HG02588 (cell line): Measurements from ENCODE around the gene EIF4EBP3.
A peak's percentile ranks its signal among the peaks of the same experiment; 100 is the strongest.

Source experiments
- ATAC-seq: cut with Tn5 transposase; IDR thresholded peaks from one replicate; pipeline ENCODE4 v1.9.1; 2021; ENCODE audit warnings: mild to moderate bottlenecking, moderate library complexity; ENCODE audit not compliant: unreplicated experiment

Gene EIF4EBP3

DNA sequence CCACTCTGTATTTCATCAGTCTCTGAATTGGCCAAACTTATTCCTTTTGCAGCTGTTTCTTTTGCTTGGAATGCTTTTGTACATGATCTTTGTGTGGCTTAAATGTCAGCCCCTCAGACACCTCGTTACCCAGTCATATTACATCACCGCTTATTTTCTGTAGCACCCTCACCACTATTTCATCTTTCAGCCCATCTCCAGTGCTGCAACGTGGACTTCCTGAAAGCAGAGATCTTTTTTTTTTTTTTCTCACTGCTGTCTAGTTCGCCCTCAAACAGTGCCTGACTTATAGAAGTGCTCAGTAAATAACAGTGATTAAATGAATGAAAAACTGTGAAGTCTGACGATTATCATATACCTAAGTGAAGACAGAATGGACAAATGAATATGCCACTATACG lies 9.0 kb downstream of the EIF4EBP3 start:
- ATAC-seq, result no peak

DNA sequence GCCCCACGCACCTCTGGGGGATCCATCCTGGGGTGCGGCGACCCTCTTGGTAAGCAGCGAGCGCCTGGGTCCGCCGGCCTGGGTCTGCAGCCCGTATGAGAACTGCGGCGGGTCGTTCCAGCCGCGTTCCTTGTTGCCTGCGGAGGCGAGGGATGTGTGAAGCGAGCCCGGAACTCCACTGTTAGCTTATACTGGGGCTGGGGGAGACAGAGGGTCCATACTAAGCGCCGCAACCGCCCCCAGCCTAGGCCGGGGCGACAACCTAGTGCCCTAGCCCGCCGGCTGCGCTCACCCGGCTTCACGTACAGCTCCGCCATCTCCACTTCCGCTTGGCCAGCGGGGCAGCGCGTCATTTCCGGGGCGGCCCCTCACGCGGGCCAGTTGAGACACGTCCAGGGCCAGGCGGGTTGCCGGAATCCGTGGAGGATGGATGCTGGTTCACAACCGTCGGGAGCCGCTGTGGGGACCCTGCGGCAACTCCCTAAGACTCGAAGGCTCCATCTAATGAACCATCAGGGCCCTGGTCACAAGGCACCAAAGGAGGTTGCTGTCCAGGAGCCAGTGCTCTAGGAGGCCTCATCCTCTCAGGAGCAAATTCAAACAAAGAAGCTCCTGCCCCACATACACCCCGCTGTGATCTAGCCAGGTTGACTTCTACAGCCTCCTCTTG lies 9.8 kb downstream of the EIF4EBP3 start, which contains the start of gene SRA1:
TSS of gene SRA1 (minus strand) at position 338 of the 670 bp plus-strand sequence. CDS start at position 317, 21 bp downstream.
- ATAC-seq, result peak; percentile 94

DNA sequence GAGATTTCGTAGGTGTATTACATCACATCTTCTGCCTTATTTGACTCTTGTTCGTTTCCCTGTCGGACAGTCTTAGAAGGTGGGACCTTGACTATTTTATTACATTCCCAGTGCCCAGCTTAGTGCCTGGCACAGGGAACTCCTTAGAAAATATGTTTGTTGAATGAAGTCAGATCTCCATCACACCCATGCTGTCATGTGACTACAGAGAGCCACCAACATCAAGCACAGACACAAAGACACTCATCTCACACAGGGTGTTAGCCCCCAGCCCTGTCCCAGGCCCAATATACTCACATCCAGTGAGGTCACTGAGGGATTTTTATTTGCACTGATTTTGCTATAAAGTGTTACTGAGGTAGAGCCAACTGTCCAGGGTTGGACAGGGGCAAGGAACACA lies 10.5 kb downstream of the EIF4EBP3 start:
- no peak for ATAC-seq

DNA sequence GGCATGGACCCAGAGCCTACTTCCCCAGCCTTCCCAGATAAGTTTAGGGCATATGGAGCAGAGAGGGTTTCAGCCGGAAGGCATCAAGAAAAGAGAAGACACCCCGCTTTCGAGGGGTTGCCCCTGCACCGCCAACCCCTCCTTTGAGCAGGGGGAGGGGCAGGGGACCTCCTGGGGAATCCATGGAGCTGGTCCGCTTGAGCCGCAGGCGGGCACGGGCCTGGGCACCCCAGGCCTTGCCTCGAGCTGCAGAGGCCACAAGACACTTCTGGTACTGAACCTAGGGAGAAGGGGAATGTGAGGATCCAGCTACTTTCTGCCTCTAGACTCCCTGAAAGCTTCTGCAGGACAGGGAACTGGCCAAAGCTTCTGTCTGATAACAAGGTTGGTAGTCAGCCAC lies 11.1 kb downstream of the EIF4EBP3 start:
- ATAC-seq, result no peak

DNA sequence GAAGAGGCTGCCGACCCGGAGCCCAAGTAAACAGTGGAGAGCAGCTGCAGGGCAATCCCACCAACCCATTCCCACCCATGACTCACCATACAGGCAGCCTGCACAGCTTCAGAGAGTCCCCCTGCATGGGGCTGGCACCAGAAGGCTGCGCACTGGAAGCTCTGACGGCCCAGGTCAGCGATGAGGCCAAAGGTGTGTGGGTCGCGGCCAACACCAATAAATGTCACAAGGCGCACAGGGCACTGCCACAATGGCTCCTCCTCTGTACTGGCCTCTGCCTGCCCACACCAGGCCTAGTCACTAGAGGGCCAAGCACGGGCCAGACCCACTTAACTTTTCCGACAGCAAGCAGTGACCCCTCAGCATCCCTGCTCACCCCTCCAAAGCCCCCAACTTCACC lies 12.8 kb downstream of the EIF4EBP3 start:
- no peak for ATAC-seq

DNA sequence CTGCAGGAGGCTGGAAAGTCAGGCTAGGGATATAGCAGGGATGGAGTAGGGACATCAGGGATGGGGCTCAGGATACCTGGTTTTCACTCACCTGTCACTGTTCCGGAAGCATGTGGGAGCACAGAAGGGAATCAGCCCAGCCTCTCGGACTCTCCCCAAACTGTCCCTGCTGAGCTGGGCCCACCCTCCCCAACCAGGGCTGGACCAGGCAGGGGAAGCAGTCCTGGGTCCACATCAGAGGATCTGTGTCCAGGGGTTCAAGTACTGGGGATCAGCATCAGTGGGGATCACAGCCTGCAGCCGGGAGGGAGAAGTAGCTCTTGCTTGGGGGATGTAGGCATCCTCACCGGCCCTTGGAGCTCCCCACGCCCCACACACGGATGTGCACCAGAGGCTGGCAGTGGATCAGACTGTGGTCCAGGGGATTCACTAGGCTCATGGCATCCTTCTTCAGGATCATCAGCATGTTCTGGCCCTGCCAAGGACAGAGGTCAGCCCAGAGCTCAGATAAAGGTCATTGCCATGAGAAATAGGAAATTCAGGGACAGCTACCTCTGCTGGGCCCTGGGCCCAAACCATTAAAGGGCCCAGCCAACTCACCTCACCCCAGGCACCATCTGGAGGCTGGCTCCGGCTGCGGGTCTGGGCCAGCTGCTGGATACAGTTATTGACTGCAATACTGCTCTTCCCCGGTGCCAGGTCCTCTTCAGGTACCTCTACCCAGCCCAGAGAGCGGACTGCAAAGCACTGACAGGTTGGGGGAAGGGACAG lies 14.5 kb downstream of the EIF4EBP3 start:
- ATAC-seq, result no peak

DNA sequence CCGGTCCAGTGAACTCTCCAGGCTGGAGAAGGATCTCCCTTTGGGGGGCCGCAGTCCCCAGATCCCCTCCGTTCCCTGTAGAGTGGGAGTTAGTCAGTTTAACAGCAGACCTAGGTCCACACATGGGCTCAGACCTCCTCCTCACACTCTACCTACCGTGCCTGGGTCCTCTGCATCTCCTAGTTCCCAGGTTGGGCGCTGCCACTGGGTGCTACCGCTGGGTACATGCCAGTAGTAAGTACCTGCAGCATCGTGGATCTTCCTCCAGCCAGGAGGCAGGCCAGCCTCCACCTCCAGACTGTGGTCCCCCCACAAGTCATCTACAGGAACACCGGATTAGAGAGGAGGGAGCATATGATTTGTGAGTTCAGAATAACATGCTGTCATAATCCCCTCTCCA lies 16.1 kb downstream of the EIF4EBP3 start:
- ATAC-seq, result no peak

DNA sequence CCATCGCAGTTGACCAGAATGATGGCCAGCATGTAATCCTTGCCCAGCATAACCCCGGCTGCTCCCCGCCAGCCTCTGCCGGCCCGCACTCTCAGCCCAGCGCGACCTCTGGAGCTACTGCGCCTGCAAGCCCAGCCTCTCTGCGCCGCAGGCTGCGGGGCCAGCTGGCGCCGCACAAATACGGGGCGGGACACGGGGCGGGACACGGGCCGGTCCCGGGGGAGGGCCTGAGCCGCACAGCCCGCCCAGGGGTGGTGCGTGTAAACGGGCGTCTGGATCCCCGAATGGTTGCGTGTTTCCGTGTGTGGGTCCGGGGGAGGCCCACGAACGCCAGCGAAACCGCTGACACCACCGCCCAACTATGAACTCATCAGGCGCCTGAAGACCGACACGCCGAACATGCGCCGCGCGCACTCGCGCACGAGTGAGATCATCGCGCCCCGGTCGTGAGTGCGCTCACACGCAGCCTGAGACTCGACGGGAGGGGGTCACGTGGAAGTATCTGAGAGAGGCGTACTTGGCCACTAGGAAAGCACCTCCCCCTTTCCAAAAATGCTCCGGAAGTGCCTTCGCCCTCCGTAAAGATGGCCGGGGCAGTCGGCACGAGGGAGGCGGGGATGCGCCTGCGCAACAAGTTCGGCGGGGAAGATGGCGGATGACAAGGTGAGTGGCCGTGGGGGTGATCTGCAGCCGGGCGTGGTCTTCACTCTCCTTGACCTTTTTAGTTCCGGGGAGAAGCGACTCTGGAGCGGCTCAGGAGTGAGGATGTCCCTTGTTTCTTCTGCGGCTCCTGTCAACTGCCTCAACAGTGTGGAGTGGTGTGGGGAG lies 16.9 kb downstream of the EIF4EBP3 start, which contains the start of the genes APBB3 and SLC35A4:
TSS of gene APBB3 (minus strand) at position 403 of the 828 bp plus-strand sequence. CDS start at position 50, 353 bp downstream.
TSS of gene SLC35A4 (plus strand) at position 633 of the 828 bp plus-strand sequence. CDS start 2,342 bp downstream, outside the sequence.
- peak; percentile 88 for ATAC-seq

DNA sequence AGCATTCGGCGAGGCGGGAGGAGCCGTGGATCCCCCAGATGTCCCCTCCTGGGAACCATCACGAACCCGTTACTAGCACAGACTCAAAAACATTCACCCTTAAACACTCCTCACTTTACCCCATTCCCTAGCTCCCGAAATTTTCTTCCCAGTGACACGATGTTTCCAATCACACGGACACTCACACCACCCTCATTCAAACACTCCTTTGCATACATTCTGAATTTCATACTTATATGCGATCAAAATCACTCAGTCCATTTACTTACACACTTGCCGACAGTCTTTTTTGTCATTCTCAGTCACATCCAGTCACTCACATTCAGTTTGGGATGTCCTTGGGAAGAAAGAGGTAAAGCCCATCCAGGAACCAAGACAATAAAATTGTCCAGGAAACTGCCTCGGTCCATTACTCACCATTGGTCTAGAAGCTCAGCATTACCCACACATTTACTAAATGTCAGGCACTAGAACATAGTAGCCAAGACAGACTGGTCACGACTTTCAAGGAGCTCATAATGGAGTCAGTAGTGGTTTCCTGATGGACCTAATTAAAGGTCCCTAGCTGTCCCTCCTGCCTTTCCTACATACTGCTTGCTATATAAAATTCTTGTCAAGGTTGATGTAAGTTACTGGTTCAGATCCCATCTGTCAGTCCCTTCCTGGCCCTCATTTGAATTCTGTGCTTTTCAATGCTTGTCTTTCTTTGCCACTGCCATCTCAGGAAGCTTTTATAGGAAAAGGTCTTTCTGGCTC lies 17.7 kb downstream of the EIF4EBP3 start:
- no peak for ATAC-seq

DNA sequence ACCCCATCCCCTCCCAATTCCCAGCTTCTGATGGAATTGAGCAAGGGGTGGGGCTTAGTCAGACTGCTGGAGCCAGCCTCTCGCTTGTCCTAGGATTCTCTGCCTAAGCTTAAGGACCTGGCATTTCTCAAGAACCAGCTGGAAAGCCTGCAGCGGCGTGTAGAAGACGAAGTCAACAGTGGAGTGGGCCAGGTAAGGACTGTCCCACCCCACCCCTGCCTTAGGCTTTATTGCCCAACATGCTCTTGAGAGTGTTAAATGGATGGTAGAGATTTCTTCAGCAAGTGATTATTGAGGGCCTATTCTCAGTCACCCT lies 18.3 kb downstream of the EIF4EBP3 start:
- no peak for ATAC-seq

DNA sequence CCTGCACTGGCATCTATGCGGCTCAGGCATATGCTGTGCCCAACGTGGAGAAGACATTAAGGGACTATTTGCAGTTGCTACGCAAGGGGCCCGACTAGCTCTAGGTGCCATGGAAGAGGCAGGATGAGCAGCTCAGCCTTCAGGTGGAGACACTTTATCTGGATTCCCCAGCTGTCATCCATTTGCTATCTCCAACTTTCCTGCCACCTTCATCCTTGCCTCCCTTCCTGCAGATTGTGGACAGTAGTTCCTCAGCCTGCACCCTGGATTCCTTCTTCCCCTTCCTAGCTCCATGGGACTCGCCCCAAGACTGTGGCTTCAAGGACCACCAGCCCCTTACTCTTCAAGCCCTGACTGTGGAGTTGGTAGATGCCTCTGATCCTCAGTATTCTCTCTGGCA lies 19.2 kb downstream of the EIF4EBP3 start:
- ATAC-seq, result no peak

DNA sequence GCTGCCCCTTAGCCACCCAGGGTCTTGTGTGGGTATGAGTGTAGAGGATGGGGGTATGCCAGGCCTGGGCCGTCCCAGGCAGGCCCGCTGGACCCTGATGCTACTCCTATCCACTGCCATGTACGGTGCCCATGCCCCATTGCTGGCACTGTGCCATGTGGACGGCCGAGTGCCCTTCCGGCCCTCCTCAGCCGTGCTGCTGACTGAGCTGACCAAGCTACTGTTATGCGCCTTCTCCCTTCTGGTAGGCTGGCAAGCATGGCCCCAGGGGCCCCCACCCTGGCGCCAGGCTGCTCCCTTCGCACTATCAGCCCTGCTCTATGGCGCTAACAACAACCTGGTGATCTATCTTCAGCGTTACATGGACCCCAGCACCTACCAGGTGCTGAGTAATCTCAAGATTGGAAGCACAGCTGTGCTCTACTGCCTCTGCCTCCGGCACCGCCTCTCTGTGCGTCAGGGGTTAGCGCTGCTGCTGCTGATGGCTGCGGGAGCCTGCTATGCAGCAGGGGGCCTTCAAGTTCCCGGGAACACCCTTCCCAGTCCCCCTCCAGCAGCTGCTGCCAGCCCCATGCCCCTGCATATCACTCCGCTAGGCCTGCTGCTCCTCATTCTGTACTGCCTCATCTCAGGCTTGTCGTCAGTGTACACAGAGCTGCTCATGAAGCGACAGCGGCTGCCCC lies 19.8 kb downstream of the EIF4EBP3 start:
- no peak for ATAC-seq

DNA sequence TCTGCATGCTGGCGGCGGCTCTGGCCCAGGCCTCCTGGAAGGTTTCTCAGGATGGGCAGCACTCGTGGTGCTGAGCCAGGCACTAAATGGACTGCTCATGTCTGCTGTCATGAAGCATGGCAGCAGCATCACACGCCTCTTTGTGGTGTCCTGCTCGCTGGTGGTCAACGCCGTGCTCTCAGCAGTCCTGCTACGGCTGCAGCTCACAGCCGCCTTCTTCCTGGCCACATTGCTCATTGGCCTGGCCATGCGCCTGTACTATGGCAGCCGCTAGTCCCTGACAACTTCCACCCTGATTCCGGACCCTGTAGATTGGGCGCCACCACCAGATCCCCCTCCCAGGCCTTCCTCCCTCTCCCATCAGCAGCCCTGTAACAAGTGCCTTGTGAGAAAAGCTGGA lies 20.4 kb downstream of the EIF4EBP3 start:
- no peak for ATAC-seq

DNA sequence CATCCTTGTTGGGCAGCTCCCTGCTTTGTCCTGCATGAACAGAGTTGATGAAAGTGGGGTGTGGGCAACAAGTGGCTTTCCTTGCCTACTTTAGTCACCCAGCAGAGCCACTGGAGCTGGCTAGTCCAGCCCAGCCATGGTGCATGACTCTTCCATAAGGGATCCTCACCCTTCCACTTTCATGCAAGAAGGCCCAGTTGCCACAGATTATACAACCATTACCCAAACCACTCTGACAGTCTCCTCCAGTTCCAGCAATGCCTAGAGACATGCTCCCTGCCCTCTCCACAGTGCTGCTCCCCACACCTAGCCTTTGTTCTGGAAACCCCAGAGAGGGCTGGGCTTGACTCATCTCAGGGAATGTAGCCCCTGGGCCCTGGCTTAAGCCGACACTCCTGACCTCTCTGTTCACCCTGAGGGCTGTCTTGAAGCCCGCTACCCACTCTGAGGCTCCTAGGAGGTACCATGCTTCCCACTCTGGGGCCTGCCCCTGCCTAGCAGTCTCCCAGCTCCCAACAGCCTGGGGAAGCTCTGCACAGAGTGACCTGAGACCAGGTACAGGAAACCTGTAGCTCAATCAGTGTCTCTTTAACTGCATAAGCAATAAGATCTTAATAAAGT lies 21.1 kb downstream of the EIF4EBP3 start:
- ATAC-seq, result no peak

DNA sequence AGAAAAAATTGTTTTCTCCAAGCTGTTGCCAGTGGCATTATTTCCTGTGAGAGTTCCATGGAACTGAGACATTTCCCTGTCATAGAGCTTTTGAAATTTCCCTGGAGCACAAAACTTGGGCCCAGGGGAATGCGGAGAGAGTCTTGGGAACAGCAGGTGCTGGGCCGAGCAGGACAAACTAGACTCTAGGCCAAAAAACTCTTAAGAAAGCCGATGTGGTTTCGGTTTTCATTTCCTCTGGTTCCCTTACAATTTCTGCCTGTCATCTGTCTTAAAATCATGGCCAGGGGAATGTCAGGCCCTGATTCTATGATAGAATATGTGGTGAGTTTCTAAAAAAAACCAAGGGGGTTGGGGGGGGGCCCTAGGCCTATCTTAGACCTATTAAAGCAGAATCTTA lies 21.7 kb downstream of the EIF4EBP3 start:
- ATAC-seq, result no peak

DNA sequence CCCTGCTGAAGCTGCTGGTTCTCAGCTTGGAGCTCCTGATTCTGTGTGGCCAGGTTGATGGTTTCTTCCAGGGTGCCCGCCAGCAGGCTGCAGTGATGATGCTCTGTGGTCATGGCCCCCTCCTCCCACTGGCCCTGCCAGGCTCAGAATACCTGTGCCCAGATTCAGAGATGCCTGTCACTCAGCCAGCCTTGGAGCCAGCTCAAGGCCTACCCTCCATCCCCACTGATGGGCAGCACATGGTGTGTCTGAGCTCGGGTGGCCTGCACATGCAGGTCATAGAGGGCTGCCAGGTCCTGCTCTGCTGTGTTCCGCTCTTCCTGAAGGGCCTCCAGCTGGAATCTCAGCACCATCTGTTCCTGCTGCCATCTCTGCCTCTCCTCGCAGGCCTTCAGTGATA lies 22.6 kb downstream of the EIF4EBP3 start:
- no peak for ATAC-seq

DNA sequence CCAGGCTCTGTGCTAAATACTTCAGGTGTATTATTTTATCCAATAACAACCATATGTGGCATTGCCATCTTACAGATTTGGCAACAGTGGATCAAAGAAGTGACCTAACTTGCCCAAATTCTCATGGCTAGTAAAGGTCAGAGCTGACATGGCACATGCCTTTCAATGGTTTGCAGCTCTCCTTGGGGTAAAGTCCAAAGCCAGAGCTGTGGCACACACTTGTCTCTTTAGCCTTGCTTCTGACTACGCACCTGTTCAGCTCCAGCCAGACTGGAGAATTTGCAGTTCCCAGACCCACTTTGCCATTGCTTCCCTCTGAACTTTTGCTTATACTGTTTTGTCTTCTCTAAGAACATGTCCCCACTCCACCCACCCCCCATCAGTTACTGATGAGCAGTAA lies 23.0 kb downstream of the EIF4EBP3 start:
- no peak for ATAC-seq

DNA sequence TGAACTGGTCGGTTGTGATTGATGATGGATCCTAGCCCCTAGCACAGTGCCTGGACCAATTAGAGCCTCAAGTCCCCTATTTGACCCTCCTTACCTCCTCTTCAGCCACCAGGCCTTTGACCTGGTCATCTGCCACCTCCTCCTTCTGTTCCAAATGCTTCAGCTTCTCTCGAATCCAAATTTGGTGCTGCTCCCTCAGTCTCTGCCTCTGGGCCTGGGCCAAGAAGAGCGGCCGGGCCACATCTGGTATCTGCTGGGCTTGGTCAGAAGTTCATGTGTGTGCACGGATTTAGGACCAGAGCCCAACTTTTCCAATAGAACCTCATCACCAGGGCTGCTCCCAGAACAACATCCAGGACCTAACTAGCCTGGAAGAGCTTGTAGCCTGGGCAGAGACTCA lies 23.6 kb downstream of the EIF4EBP3 start:
- no peak for ATAC-seq

DNA sequence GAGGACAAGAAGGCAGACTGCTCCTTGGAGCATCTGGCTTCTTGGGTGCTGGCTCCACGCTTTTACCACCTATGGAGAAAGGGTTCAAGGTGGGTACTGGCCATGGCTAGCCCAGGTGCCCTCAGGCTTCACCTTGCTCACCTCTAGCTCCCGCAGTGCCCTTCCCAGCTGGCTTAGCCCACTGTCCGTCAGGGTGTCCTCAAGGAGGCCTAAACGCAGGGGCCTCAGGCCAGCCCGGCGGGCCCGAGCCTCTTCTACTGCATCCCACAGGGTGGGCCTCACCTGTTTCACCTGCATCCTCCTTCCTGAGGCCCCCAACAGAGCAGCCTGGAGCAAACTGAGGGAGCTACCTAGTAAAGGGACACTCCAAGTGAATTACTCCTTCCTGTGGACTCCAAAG lies 26.2 kb downstream of the EIF4EBP3 start:
- ATAC-seq, result no peak

DNA sequence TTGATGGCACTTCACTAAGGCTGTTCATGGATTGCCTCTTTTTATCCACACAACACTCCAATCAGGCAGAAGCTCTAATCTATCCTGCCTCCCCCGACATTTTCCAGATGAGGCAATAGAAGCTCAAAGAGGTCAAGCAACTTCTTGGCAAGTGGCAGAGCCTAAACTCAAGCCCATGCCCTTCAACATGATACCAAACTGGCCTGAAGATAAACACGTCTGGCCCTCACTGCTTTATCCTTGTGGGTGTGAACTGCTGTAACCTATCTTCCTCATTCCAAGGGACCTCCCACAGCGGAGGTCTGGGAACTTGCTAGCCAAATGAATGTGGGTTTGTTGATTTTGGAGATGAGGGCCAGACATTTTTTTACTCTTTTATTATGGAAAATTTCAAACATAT lies 26.7 kb downstream of the EIF4EBP3 start:
- ATAC-seq, result no peak
